ENCODE results near the gene LUC7L.

LUC7L gene

DNA sequence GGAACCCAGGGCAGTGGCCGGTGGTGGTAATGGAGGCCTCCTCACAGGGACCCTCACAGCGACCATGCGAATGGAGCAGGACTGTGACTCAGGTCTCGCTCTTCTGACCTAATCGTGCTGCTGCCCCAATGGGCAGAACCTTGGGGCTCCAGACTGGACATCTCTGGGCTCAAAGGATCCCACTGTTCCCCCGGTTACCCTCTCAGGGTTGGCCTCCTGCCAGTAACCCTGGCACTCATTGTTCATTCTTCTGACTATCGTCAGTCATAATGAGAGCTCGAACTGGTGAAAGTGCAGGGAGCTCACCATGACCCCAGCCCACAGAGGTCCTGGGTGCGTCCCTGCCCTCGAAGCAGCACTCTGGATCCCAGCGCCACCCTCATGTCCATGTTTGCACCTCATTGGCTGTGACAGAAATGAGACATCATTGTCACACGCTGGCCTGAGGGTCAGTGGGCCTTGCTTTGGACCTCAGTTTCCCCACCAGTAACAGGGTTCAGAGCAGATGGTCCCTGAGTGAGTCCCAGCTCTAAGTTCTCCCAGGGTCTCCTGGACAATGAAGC lies 86.8 kb downstream of the LUC7L start:
- DNase-seq (ENCODE audit: low read depth in 2 of 2): no peak

GRCh38 chr16:140175-140857 lies 88.9 kb downstream of the LUC7L start:
- no peak for DNase-seq (ENCODE audit: low read depth in 2 of 2)

Measured in stimulated activated CD8-positive, alpha-beta memory T cell treated with anti-CD3 and anti-CD28 coated beads, Interleukin-2, amount 100 ng/mL, for 48 hours (primary cell).